B cell (primary cell): ENCODE results near the gene CDK4. TPM values are rescaled to one million over a fixed set of nuclear protein-coding genes. Genes with fewer than 3 reads are reported as not detected.
A peak's percentile ranks its signal among the peaks of the same experiment; 100 is the strongest.

Experiments
- ATAC-seq: fragments of 200-7000 bp; cut with Tn5 transposase; one replicate; pipeline ENCODE4 v1.10.0; 2021; ENCODE audit warnings: low read depth, mild to moderate bottlenecking, moderate number of reproducible peaks, moderate library complexity
- CTCF ChIA-PET: fragments of 350-600 bp; sonication (Branson Sonifier 250); formaldehyde crosslinking; loops from one replicate; lab custom pipeline; 2021; ENCODE audit warnings: antibody characterized with exemption, inconsistent platforms; lab: Charles Lee
- POLR2A ChIA-PET: fragments of 350-600 bp; sonication (Branson Sonifier 250); formaldehyde crosslinking; loops from one replicate; lab custom pipeline; 2021; ENCODE audit warnings: antibody characterized with exemption; lab: Charles Lee
- DNase-seq: peaks from one replicate; pipeline ENCODE4 v3.0.0; 2013
- H2AFZ ChIP-seq: 2 replicates; pipeline ENCODE4 v1.6.1; 2012; ENCODE audit warnings: mild to moderate bottlenecking, low read depth, low read length; ENCODE audit not compliant: insufficient read depth, poor library complexity, severe bottlenecking
- H3K27ac ChIP-seq, 2 donors: 1 replicate in 1 of 2; 2 replicates in 1 of 2; pipeline ENCODE4 v1.5.1; 2012 to 2013; ENCODE audit warnings: low read length in 2 of 2, mild to moderate bottlenecking in 2 of 2, moderate library complexity in 1 of 2
- H3K27me3 ChIP-seq, 4 experiments: fragments of 200-600 bp in 1 of 4; sonication (generic) in 1 of 4; replicated peaks in 1 of 4; 1 replicate in 2 of 4; 2 replicates in 2 of 4; pipeline versions ENCODE4 v1.6.1 to v1.7.0; 2013 to 2016; ENCODE audit warnings: low read length in 3 of 4, mild to moderate bottlenecking in 2 of 4, mixed read lengths in 1 of 4, moderate library complexity in 1 of 4; ENCODE audit not compliant: insufficient read depth in 4 of 4, control insufficient read depth in 3 of 4; ENCODE audit errors: control extremely low read depth in 1 of 4
- H3K36me3 ChIP-seq, 2 experiments: replicated peaks in 1 of 2; 1 replicate in 1 of 2; 2 replicates in 1 of 2; pipeline versions ENCODE4 v1.6.1 to v1.7.1; 2013; ENCODE audit warnings: low read length in 1 of 2; ENCODE audit not compliant: insufficient read depth in 2 of 2, control insufficient read depth in 1 of 2; ENCODE audit errors: control extremely low read depth in 1 of 2, extremely low read depth in 1 of 2
- H3K4me1 ChIP-seq, 2 donors: fragments of 200-600 bp in 1 of 2; sonication (generic) in 1 of 2; 1 replicate in 1 of 2; 2 replicates in 1 of 2; pipeline versions ENCODE4 v1.5.1 to v1.6.1; 2013 to 2017; ENCODE audit warnings: low read length in 2 of 2; ENCODE audit not compliant: control insufficient read depth in 2 of 2, insufficient read depth in 2 of 2
- H3K4me2 ChIP-seq: replicated peaks from 2 replicates; pipeline ENCODE3; 2012; ENCODE audit warnings: mild to moderate bottlenecking, low read depth, low read length; ENCODE audit not compliant: poor library complexity, severe bottlenecking
- H3K4me3 ChIP-seq, 5 experiments: fragments of 200-600 bp in 1 of 5; sonication (generic) in 1 of 5; 1 replicate in 3 of 5; 2 replicates in 2 of 5; pipeline versions ENCODE4 v1.5.1 to v1.7.0; 2011 to 2016; ENCODE audit warnings: low read length in 4 of 5, mild to moderate bottlenecking in 4 of 5, low read depth in 2 of 5, control low read depth in 1 of 5, moderate library complexity in 1 of 5; ENCODE audit not compliant: insufficient read depth in 1 of 5; ENCODE audit errors: control extremely low read depth in 1 of 5, extremely low read depth in 1 of 5
- H3K79me2 ChIP-seq: fragments of 200-600 bp; sonication (generic); one replicate; pipeline ENCODE4 v1.6.0; 2016; ENCODE audit warnings: low read length; ENCODE audit not compliant: control insufficient read depth, insufficient read depth
- H3K9ac ChIP-seq: fragments of 200-600 bp; sonication (generic); 2 replicates; pipeline ENCODE4 v1.6.1; 2017; ENCODE audit warnings: mild to moderate bottlenecking, low read length, moderate library complexity
- H3K9me3 ChIP-seq, 3 donors: one replicate each; pipeline versions ENCODE4 v1.6.1 to v1.7.1; 2013; ENCODE audit warnings: low read length in 2 of 3; ENCODE audit not compliant: control insufficient read depth in 2 of 3, insufficient read depth in 1 of 3; ENCODE audit errors: control extremely low read depth in 1 of 3
- H4K20me1 ChIP-seq: 2 replicates; pipeline ENCODE4 v1.6.0; 2012; ENCODE audit warnings: mild to moderate bottlenecking, low read length; ENCODE audit not compliant: insufficient read depth, control insufficient read depth, poor library complexity, severe bottlenecking
- H3K27ac Mint-ChIP-seq: one replicate; pipeline ENCODE4 v1.8.0; 2021; ENCODE audit warnings: mixed read lengths
- H3K27me3 Mint-ChIP-seq: one replicate; pipeline ENCODE4 v1.8.0; 2021; ENCODE audit warnings: mixed read lengths
- H3K4me1 Mint-ChIP-seq: one replicate; pipeline ENCODE4 v1.8.0; 2021; ENCODE audit warnings: mixed read lengths
- H3K4me3 Mint-ChIP-seq: one replicate; pipeline ENCODE4 v1.8.0; 2021; ENCODE audit warnings: mixed read lengths
- H3K9me3 Mint-ChIP-seq: one replicate; pipeline ENCODE4 v1.8.0; 2022; ENCODE audit warnings: mixed read lengths; ENCODE audit not compliant: insufficient read depth
- CTCF ChIP-seq: fragments of 200-600 bp; IDR thresholded peaks from one replicate; pipeline ENCODE4 v1.8.0; 2022; ENCODE audit warnings: antibody characterized with exemption, mild to moderate bottlenecking
- EZH2 ChIP-seq: IDR thresholded peaks from 2 replicates; pipeline ENCODE4 v1.6.1; 2012; ENCODE audit warnings: borderline replicate concordance, low read depth, mild to moderate bottlenecking, moderate library complexity, low read length; ENCODE audit not compliant: insufficient read depth, poor library complexity, severe bottlenecking
- WGBS: methylation state at CpG from one replicate; pipeline ENCODE4 v1.1.5; 2013; ENCODE audit warnings: missing lambda C conversion rate; ENCODE audit not compliant: insufficient coverage; 5-methylcytosine and 5-hydroxymethylcytosine counted together
- intact Hi-C: fragments of 100-400 bp; cut with micrococcal nuclease; formaldehyde crosslinking; loops from one replicate; pipeline ENCODE4 v1.10.0; 2022
- polyA plus RNA-seq: library from polyadenylated mRNA; depleted of rRNA; stranded (reverse); fragments of >200 nt; gene quantifications from 2 replicates; pipeline ENCODE4 v1.2.3, GENCODE V29; 2012
- total RNA-seq, 2 donors: library from RNA; stranded (reverse); fragments of 120-200 nt in 1 of 2; gene quantifications; 1 replicate in 1 of 2; 2 replicates in 1 of 2; pipeline versions ENCODE4 v1.2.3 to v1.2.4, GENCODE V29; 2013 to 2022

CDK4 gene
- total and polyA plus RNA-seq, 2 donors (not counting 1 experiment from before 2014, with no cell fraction given) = 34.8 to 44.6 TPM

GRCh38 chr12:57724003-57724935 is 27.8 kb downstream of the CDK4 start:
- Histone ChIP-seq H3K9ac (no peak overlapping the region), H3K9me3 (peaks cover 0 to 7% (median 0%) of the 10 kb centered on the region in 3 donors), H2AFZ (no peak overlapping the region), H3K4me3 (no peak overlapping the region), H4K20me1 (peaks cover 7% of the 10 kb centered on the region), H3K79me2 (no peaks in the 10 kb centered on the region), H3K27me3 (no peaks in the 10 kb centered on the region), H3K36me3 (peaks cover 0 to 53% of the 10 kb centered on the region in 2 experiments), H3K27ac (no peak overlapping the region), H3K4me2 (no peak overlapping the region), H3K4me1 (peaks cover 8 to 16% of the 10 kb centered on the region in 2 donors)
- TF ChIP-seq CTCF (no peak), EZH2 (no peak)
- Mint-ChIP-seq H3K4me1 (peaks cover 16% of the 10 kb centered on the region), H3K4me3 (no peak overlapping the region), H3K9me3 (no peaks in the 10 kb centered on the region), H3K27ac (peak overlapping the region; percentile 58), H3K27me3 (no peaks in the 10 kb centered on the region)
- CTCF ChIA-PET = no interaction called here
- no peak for DNase-seq
- no peak for ATAC-seq
- intact Hi-C loops = no loop called here
- POLR2A ChIA-PET = interaction anchor here (0.6 kb wide), 1 partner anchor 1990 kb away, joined by 5 read pairs; no protein-coding TSS in a partner anchor
- 98% methylated on average over 11 of the region's 12 CpGs for WGBS

GRCh38 chr12:57723630-57723962 is 28.5 kb downstream of the CDK4 start:
- H2AFZ ChIP-seq = no peak overlapping the region
- WGBS = no CpG with 5 or more reads among the region's 2 CpGs
- no peak overlapping the region for H3K4me2 ChIP-seq
- TF ChIP-seq EZH2 (no peak), CTCF (no peak)
- no peak overlapping the region for H3K4me3 Mint-ChIP-seq
- no peaks in the 10 kb centered on the region for H3K27me3 Mint-ChIP-seq
- no peak overlapping the region for H3K9ac ChIP-seq
- H4K20me1 ChIP-seq = peaks cover 7% of the 10 kb centered on the region
- CTCF ChIA-PET = interaction anchor here (0.5 kb wide), 1 partner anchor 33 kb away, joined by 4 read pairs; no protein-coding TSS in a partner anchor
- H3K4me1 ChIP-seq = peaks cover 8 to 16% of the 10 kb centered on the region in 2 donors
- H3K27ac Mint-ChIP-seq = no peak overlapping the region
- no peaks in the 10 kb centered on the region for H3K79me2 ChIP-seq
- H3K9me3 Mint-ChIP-seq = no peaks in the 10 kb centered on the region
- no peak overlapping the region for H3K4me3 ChIP-seq
- POLR2A ChIA-PET = no interaction called here
- peaks cover 0 to 58% of the 10 kb centered on the region in 2 experiments for H3K36me3 ChIP-seq
- H3K9me3 ChIP-seq = peaks cover 0 to 7% (median 0%) of the 10 kb centered on the region in 3 donors
- no peak for ATAC-seq
- DNase-seq = no peak
- intact Hi-C loops = no loop called here
- no peaks in the 10 kb centered on the region for H3K27me3 ChIP-seq
- H3K27ac ChIP-seq = no peak overlapping the region
- H3K4me1 Mint-ChIP-seq = peaks cover 16% of the 10 kb centered on the region
